HG03460 (cell line): Measurements from ENCODE around the gene MPG.
A peak's percentile ranks its signal among the peaks of the same experiment; 100 is the strongest.

ENCODE experiments used
- ATAC-seq: cut with Tn5 transposase; IDR thresholded peaks from one replicate; pipeline ENCODE4 v1.9.1; 2021; ENCODE audit not compliant: unreplicated experiment

The MPG gene

DNA sequence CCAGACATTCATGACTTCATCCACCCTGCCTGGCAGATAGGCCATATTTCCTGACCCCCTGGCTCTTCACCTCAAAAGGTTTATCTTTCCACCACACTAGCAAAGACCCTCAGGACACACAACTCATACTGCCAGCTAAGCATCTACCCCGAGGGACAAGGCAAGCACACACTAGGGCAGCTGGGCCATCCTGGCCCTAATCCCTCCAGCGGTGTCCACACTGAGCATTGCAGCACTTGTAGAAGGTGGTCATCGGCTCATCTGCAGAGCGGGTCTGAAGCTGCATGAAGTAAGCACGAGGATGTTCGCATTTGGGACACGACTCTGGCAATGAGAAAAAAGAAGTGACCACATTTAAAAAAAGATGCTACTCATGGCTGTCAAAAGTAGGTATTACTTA lies 30.8 kb upstream of the MPG start:
- no peak for ATAC-seq

DNA sequence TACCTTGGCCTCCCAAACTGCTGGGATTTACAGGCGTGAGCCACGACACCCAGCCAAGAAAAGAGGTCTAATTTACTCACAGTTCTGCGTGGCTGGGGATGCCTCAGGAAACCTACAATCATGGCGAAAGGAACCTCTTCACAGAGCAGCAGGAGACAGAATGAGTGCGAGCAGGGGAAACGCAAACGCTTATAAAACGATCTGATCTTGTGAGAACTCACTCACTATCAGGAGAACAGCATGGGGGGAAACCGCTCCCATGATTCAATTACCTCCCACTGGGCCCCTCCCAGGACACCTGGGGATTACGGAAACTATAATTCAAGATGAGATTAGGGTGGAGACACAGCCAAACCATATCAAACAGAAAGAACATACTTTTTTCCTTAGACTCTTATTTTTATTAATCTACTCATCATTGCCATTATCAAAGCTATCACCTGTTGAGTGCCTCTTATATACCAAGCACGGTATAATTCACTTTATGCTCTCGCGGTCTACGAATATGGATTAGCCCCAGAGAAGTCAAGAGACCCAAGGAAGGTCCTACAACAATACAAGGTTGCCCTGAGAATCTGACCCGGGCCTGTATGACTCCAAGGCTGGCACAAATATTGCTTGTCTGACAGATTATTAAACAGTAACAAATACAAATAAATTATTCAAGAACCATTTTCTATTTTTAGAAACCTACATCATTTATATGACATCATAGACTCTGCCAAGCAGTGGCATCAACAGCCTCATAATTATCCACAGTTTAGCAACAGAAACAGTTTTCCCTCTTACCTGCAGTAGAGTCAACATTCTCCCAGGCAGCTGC lies 27.0 kb upstream of the MPG start:
- no peak for ATAC-seq

DNA sequence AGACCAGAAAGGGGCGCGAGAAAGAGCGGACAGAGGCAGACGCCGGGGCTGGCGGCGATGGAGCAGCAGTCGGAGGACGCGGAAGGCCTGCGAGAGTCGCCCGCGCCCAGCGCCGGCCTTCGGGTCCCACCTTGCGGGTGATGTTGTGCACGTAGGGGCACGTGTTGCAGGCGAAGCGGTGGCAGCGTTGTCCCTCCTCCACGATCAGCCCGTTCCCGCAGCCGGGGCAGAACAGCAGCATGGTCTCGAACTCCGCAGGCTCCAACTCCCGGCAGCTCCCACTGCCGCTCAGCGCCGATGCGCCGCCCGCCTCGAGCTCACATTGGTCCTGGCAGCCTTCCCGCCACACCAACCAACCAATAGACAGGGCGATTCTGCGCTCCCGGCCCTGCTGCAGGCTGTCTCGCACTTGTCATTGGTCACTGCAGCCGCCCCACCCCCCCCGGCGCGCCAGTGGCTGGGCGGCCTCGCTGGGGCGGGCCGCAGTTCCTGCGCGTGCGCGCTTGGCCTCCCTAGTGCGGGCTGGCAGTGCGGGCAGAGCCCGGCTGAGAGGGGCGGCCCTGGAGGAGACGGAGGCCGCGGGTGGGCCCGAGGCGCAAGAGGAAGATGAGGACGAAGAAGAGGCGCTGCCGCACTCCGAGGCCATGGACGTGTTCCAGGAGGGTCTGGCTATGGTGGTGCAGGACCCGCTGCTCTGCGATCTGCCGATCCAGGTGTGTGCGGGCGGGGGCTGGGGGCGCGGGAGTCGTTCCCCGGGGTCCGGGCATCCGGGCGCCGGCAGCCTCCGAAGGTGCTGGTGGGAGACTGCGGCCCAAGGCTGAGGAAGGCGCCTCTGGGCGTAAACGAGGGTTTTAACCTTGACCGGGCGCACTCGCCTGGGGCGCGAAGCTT lies 24.4 kb upstream of the MPG start, which contains the start of the genes POLR3K and SNRNP25:
TSS of gene POLR3K (minus strand) at position 263 of the 891 bp plus-strand sequence. CDS start at position 241, 22 bp downstream.
TSS of gene SNRNP25 (plus strand) at position 483 of the 891 bp plus-strand sequence. CDS start at position 672, 189 bp downstream.
- peak; percentile 91 for ATAC-seq

DNA sequence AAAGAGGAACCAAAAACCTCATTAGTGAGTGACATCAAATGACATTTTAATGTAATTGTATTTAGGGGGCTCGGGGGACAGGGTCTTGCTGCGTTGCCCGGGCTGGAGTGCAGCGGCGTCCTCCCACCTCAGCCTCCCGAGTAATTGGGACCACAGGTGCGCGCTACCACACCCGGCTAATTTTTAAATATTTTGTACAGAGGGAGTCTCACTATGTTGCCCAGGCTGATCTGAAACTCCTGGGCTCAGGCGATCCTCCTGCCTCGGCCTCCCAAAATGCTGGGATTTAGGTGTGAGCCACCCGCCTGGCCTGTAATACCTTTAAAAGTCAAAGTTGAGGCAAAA lies 23.8 kb upstream of the MPG start:
- no peak for ATAC-seq

DNA sequence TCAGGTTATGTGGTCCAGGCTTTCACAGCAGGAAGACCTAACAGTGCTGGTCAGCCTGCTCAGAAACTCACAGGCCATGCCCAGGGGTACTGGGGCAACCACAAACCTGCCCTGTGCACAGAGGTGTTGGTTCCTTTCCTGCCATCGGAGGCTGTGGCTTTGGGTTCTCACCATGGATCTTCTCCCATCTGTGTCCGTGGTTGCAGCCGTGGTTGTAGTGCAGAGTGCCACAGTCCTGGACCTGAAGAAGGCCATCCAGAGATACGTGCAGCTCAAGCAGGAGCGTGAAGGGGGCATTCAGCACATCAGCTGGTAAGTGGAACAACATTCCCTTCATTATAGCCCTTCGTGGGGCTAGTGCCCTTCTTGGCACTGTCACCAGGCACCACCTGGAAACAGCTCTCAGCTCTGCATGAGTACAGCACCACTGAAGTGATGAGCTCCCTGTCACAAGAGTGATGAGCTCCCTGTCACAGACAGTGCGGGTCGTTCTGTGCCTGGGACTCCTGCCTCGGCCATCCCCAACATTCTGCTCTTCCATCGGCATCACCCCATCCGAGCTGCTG lies 22.4 kb upstream of the MPG start:
- no peak for ATAC-seq

DNA sequence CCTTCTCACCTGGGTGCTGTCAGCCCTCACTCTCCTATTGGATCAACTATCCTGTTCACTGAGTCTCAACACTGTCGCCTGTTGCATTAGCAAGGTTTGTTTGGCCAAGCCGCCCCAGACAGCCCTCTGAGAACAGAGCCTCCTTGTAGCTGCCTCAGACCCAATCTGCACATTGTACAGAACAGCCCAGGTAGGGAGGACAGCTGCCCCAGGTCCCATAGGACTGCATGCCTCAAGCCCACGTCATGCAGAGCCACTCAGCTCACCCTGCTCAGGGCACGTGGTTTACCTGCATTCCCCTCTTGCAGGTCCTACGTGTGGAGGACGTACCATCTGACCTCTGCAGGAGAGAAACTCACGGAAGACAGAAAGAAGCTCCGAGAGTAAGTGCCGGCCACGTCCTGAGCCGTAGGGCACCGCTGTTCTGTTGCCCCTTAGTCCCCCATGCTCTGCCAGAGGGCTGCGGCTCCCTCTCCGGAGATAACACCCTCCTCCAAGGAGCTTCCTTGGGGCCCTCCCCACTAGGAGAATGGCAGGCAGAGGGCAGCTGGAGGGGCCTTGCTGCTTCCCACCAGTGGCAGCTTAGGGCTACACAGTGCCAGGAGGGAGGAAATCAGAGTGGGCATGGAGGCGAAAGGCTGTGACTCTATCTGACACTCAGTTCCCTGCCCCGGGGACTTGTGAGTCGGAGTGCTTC lies 21.6 kb upstream of the MPG start:
- no peak for ATAC-seq

DNA sequence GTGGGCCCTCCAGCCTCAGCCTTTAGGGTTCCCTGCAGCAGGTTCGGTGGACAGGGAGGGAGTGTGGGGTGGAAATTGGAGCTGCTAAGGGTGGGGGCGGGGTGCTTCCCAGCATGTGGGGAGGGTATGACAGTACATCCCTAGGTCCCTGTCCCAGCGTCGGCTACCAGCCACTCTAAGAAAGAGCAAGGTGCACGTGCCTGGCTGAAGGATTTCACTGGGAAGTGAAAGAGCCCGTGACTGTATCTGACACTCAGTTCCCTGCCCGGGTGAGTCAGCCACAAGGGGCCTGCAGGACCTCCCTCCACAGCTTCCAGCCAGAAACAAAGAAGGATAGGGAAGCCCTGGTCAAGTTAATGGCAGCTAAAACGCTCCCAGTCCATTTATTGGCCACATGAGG lies 20.3 kb upstream of the MPG start:
- ATAC-seq = no peak

DNA sequence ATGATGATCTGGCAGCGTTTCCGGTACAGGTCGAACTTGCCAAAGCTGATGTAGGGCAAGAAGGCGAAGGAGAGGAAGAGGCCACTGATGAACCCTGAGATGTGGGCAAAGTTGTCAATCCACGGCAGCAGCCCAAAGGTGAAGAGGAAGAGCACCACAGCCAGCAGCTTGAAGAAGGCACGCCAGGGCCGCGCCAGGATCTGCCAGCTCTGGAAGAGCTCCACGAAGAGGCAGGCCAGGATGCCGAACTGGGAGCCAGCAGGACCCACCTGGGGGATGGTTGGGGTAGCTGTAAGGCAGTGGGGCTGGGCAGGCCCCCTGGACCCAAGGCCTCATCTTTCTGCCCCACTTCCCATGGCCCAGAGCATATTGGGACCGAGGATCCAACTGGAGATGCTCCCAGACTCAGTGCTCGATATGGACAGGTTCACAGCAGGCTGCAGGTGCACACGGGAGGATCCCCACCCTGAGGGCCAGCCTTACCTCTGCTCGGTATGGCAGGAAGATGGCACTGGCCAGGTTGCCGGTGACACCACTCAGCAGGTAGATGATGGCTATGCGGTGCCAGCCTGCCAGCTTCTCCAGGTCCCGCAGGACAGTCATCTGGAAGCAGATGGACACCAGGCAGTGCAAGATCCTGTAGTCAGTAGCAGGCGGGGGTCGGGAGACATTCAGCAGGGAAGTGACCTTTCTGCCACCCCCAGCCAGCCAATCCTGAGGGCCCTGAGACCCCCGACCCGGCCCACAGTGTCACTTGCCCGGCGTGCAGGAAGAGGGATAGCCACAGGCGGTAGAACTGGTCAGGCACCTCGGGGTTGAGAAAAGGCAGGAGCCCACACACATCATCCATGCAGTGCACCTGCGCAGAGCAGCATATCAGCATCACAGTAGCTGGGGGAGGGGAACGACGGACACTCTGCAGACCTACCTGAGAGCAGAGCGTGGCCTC lies 19.3 kb upstream of the MPG start:
- no peak for ATAC-seq

DNA sequence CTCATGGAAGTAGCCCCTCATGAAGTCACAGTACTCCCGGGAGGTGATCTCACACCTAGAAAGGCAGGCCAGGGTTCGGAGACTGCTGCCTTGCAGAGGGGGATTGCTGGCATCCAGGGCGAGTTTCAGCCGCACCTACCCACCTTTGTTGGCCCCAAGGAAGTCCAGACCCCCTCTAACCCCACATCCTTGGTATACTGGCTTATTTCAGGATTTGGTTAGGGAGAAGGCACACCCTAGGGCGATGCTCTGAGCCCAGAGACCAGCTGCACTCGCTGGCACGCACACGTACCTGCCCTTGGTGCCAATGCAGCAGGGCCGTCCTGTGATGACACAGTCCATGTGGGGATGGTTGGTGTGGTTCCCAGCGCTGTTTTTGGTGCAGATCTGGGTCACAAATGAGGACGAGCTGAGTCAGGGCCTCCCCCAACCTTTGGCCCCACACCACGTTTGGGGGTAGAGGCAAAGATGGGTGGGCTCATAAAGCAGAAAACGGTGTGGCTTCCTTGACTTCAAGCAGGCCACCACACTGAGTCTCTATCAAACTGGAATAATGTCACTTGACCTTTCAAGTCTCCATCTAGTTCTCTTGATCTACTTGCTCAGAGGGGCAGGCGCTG lies 18.5 kb upstream of the MPG start:
- no peak for ATAC-seq

DNA sequence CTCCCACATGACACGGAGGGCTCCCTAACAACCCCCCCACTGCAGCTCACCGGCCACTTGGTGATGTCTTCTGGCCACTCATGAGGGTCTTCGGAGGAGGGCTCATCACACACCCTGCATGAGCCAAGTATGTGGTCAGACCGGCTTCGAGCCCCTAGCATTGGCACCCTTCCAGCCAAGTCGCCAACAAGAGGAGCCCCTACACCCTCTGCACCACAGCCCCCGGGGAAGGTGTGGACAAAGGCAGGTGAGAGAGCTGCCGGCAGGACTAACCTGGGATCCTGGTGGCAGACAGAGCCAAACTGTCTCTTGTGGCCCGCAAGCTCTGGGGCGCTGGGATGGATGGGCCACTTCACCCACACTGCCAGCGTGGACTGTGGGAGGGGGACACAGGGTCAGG lies 17.9 kb upstream of the MPG start:
- ATAC-seq = no peak

DNA sequence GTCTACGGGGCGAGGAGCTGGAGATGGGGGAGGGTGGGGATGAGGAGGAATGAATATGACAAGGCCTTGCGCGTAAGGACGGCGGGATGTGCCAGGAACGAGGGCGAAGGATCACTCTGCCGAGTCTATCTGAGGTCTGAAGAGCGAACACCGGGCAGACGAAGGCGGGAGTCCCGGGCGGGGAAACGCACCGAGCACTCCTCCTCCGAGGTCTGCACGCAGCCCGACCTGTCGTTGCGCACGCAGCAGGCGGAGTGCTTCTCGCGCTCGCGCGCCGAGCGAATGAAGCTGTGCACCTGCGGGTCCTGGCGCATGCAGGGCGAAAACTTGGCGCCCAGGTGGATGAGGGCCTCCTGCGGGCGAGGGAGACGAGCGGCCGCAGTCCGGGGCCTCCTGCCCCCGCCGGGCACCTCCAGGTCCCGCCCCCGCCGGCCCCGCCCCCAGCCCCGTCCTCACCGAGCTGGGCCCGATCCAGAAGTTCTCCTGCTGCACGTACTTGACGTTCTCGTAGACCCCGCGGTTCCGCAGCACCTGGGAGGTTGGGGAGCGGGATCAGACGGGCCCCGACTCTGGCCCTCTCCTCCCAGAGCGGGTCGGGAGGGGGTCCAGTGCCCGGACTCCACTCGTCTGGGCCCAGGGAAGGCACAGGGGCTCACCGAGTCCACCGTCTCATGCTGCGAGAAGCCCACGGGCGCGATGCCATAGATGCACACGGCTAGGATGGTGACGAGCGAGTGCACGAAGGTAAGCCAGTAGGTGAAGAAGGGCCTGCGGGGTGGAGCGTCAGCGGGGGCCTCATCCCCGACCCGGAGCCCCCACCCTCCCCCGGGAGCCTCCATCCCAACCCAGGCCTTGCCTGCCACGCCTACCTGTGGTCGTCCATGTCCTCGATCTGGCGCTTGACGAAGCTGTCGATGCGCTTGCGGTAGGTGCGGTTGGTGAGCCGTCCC lies 16.8 kb upstream of the MPG start:
- no peak for ATAC-seq

DNA sequence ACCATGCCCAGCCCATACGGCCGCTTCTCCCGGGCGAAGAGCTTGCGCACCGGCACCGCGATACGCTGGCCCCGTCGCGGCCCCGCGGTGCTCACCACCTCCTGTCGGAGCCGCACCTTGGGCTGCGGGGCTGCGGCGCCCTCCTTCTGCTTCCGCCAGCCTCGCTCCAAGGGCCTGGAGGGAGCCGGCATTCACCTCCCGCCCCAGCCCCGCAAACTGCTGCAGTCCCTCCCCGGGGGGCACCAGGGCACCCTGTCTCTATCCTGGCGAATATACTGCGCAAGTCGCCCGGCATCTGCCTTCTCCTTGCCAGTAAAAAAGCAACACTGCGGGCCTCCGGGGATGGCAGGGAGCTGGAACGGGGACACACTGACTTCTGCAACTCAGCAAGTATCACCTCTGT lies 16.1 kb upstream of the MPG start:
- no peak for ATAC-seq

DNA sequence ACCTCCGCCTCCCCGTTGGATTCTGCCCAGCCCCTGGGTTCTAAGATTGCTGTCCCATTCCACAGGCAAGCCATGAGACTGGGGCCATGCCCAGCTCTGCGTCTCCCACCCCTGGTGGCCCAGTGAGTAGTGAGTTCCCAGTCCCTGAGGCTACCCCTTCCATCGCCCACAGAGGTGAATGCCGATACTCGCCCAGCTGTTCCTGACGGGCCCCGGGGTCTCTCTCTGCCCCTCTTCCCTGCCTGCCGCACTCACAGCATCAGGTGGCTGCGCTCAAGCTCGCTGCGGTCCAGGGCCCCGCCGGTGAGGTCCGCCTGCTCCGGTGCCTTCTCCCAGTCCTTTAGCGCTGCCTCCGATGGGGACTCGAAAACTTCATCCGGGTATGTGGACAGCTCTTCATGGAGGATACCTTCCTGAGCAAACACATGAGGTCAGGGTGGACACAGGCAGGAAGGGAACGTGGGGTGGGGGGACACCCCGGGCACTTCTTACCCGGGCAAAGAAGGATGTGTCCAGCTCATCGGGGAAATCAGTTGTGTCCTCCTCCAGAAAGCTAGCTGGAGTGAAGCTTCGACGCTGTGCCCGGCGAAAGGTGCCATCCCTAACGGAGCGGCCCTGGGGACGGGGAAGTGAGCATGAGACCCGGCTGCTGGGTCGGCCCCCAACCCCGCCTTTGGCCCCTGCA lies 15.6 kb upstream of the MPG start:
- ATAC-seq = no peak

DNA sequence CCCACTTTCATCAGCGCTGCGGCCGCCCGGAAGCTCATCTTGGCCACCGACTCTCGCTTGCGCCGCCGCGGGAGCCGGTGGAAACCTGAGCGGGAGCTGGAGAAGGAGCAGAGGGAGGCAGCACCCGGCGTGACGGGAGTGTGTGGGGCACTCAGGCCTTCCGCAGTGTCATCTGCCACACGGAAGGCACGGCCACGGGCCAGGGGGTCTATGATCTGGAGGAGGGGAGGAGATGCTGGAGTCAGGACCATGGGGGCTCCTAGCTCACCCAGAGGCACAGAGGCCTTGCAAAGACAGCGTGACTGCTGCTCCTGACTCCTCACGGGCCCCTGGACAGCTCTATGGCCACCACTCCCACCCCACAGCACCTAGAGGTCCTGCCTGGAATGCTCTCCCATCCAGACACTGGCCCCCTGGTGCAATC lies 15.0 kb upstream of the MPG start:
- no peak for ATAC-seq

DNA sequence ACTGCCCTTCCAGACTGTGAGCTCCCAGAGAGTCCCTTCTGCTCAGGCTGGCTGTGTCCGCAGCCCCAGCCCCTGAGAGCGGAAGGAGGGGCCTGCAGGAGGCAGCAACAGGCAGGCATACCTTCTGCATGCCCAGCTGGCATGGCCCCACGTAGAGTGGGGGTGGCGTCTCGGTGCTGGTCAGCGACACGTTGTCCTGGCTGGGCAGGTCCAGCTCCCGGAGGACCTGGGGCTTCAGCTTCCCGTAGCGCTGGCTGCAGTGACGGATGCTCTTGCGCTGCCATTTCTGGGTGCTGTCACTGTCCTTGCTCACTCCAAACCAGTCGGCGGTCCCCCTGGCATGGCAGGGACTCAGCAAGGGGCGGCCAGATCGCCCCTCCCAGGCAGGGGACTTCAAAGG lies 14.6 kb upstream of the MPG start:
- no peak for ATAC-seq

DNA sequence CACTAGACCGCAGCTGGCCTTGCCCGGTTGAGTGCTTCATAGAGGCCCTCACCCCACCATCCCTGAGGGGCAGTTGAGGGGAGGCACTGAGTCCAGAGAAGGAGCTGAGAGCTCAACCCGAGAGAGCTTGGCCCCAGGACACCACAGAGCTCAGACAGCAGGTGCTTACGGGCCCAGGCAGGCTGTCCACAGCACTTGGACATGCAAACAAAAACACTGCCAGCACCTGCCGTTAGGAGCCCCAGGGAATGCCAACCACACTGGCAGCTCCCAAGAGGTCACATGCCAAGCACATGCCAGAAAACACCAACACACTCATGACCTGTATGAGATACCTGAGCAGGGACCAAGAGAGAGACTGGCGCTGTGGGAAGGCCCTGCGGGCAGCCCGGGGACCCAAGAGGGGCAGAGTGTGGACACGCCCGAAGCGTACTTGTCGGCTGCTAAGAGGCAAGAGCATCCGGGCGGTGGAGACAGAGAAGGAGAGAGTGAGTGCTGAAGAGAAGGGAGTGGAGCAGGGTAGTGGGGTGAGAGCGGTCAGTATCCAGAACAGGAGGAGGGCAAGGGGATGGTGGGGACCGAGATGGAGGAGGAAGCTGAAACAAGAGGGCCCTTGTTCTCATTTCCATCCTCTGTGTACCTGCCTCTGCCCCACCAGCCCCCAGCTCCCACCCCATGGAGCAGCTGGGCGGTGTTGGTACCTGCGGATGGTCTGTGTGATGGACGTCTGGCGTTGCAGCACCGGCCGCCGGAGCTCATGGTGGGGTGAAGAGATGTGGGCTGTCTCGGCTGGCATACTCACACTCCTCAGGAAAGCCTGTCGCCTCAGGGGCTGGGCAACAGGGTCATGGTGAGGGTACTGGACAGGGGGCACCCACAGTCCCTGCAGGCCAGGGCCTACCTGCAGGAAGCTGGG lies 13.8 kb upstream of the MPG start:
- ATAC-seq = no peak

DNA sequence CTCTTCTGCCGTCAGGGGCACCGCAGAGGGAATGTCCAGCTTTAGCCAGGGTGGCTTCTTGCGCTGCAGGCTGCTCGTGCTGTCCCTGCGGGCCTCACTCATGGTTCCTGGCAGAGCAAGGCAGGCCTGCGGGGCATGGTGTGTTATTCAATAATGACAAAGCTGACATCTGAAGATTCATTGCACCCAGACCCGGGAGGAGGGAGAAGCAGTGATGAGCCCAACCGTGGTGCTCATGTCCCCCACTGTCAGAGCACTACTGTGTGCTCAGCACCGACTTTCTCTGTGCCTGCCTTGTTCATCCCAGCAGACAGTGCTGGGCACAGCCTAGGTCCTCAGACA lies 13.1 kb upstream of the MPG start:
- ATAC-seq = no peak
